ENCODE measurements around the gene ASTN1.

DNA sequence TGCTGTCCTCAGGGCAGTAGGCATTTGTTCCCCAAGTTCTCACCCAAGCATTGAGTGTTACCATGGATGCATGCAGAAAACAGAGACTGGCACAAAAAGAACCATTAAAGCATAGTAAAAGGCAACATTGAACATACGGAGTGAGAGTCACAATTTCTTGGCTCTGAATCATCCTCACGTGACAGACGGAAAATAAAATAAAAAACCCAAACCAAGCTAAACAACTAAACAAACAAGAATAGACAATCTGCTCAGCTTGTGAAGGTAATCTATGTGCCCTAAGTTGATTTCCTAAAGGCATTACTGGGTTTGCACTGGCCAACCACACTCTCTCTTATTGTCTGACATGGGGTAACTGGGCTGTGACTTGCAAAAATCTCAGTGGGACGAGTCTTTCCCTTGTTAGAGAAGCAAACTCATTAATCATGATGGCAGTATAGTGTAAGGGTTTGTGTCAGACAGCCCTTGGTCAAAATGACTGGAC lies 306.0 kb downstream of the ASTN1 start:
- TF ChIP-seq REST (IDR thresholded peaks at IDR 0.05; ENCODE audit: borderline replicate concordance), result no peak
- TF ChIP-seq REST (CRISPR knock-in tag; IDR thresholded peaks at IDR 0.05; ENCODE audit: low read depth), result no peak
- TF ChIP-seq POLR2A (conservative IDR thresholded peaks at IDR 0.05), result no peak
- TF ChIP-seq MYNN (IDR thresholded peaks at IDR 0.05), result no peak
- no peak for TF ChIP-seq MYNN (CRISPR knock-in tag; IDR thresholded peaks at IDR 0.05)
- TF ChIP-seq CEBPB (tag; IDR thresholded peaks at IDR 0.05), result 0 out of 2 replicates have a peak, but pooled peaks have one; percentile 18
- TF ChIP-seq MAZ (CRISPR knock-in tag; conservative IDR thresholded peaks at IDR 0.05 in 1 of 2, IDR thresholded peaks at IDR 0.05 in 1 of 2), result no peak
- no peak for TF ChIP-seq ZNF121 (CRISPR knock-in tag; conservative IDR thresholded peaks at IDR 0.05)
- no peak for TF ChIP-seq NFATC3 (IDR thresholded peaks at IDR 0.05)
- no peak for TF ChIP-seq CTCF (IDR thresholded peaks at IDR 0.05 in 2 of 3, conservative IDR thresholded peaks at IDR 0.05 in 1 of 3; ENCODE audit: insufficient read depth in 2 of 3, low read depth in 1 of 3, low read length in 3 of 3)
- TF ChIP-seq CREB3 (tag; conservative IDR thresholded peaks at IDR 0.05; ENCODE audit: low read depth), result no peak
- no peak for TF ChIP-seq SREBF1 (IDR thresholded peaks at IDR 0.05; ENCODE audit: borderline replicate concordance, low read depth, low read length)

Data from K562 (cell line).